Neuronal stem cell (in vitro differentiated cells): ENCODE data around the gene FBXO41.

Source experiments
- DNase-seq: peaks from one replicate; pipeline ENCODE4 v3.0.0-alpha.2; 2013; ENCODE audit warnings: low spot score
- H2AFZ ChIP-seq: one replicate; pipeline ENCODE4 v1.6.1; 2013; ENCODE audit warnings: mild to moderate bottlenecking, low read length, inconsistent platforms
- H2AK5ac ChIP-seq: 2 replicates; pipeline ENCODE4 v1.6.1; 2013; ENCODE audit warnings: low read depth, mild to moderate bottlenecking, inconsistent platforms, low read length, moderate library complexity, mixed read lengths
- H2BK120ac ChIP-seq: 2 replicates; pipeline ENCODE4 v1.6.1; 2013; ENCODE audit warnings: low read depth, mild to moderate bottlenecking, inconsistent platforms, low read length, moderate library complexity, mixed read lengths
- H2BK12ac ChIP-seq: one replicate; pipeline ENCODE4 v1.6.1; 2013; ENCODE audit warnings: low read length, inconsistent platforms
- H2BK15ac ChIP-seq: 2 replicates; pipeline ENCODE4 v1.6.1; 2013; ENCODE audit warnings: mild to moderate bottlenecking, low read length, inconsistent platforms, mixed read lengths
- H2BK5ac ChIP-seq: one replicate; pipeline ENCODE4 v1.6.1; 2013; ENCODE audit warnings: inconsistent platforms, mild to moderate bottlenecking, low read length, moderate library complexity
- H3K14ac ChIP-seq: one replicate; pipeline ENCODE4 v1.6.1; 2013; ENCODE audit warnings: low read length, inconsistent platforms
- H3K18ac ChIP-seq: 2 replicates; pipeline ENCODE4 v1.6.1; 2013; ENCODE audit warnings: low read length, inconsistent platforms
- H3K23ac ChIP-seq: 2 replicates; pipeline ENCODE4 v1.6.1; 2013; ENCODE audit warnings: low read depth, mild to moderate bottlenecking, mixed read lengths, low read length, inconsistent platforms; ENCODE audit not compliant: poor library complexity
- H3K27ac ChIP-seq: replicated peaks from 3 replicates; pipeline ENCODE4 v1.5.1; 2013; ENCODE audit warnings: low read length, inconsistent platforms
- H3K27me3 ChIP-seq, 3 experiments: 2 replicates each; pipeline ENCODE4 v1.6.1; 2013; ENCODE audit warnings: low read length in 3 of 3, mild to moderate bottlenecking in 2 of 3, inconsistent platforms in 1 of 3, low read depth in 1 of 3, mixed read lengths in 1 of 3, moderate library complexity in 1 of 3; ENCODE audit not compliant: control insufficient read depth in 3 of 3, insufficient read depth in 3 of 3
- H3K36me3 ChIP-seq, 2 donors: replicated peaks in 1 of 2; 2 replicates each; pipeline ENCODE4 v1.6.1; 2013; ENCODE audit warnings: low read length in 2 of 2; ENCODE audit not compliant: control insufficient read depth in 2 of 2, insufficient read depth in 2 of 2
- H3K4ac ChIP-seq: 2 replicates; pipeline ENCODE4 v1.6.1; 2013; ENCODE audit warnings: inconsistent platforms, mild to moderate bottlenecking, low read length, moderate library complexity
- H3K4me1 ChIP-seq, 2 donors: 1 replicate in 1 of 2; 2 replicates in 1 of 2; pipeline ENCODE4 v1.6.1; 2013; ENCODE audit warnings: low read length in 2 of 2, low read depth in 1 of 2; ENCODE audit not compliant: control insufficient read depth in 2 of 2, insufficient read depth in 1 of 2
- H3K4me2 ChIP-seq: one replicate; pipeline ENCODE4 v1.6.1; 2013; ENCODE audit warnings: mild to moderate bottlenecking, low read length, inconsistent platforms; ENCODE audit not compliant: insufficient read depth, poor library complexity, severe bottlenecking
- H3K4me3 ChIP-seq, 2 donors: 2 replicates each; pipeline ENCODE4 v1.5.1; 2013; ENCODE audit warnings: low read length in 2 of 2, mild to moderate bottlenecking in 2 of 2, inconsistent platforms in 1 of 2, moderate library complexity in 1 of 2
- H3K79me1 ChIP-seq: one replicate; pipeline ENCODE4 v1.6.1; 2013; ENCODE audit warnings: low read depth, mild to moderate bottlenecking, inconsistent platforms, low read length, moderate library complexity
- H3K9ac ChIP-seq: one replicate; pipeline ENCODE4 v1.6.1; 2013; ENCODE audit warnings: mild to moderate bottlenecking, low read depth, low read length, inconsistent platforms; ENCODE audit not compliant: poor library complexity
- H3K9me3 ChIP-seq, 2 donors: replicated peaks in 1 of 2; 2 replicates each; pipeline versions ENCODE3 to v1.6.1; 2013; ENCODE audit warnings: low read length in 2 of 2, mild to moderate bottlenecking in 2 of 2, inconsistent platforms in 1 of 2, low read depth in 1 of 2, mixed read lengths in 1 of 2, moderate library complexity in 1 of 2; ENCODE audit not compliant: control insufficient read depth in 2 of 2, insufficient read depth in 1 of 2
- H4K8ac ChIP-seq: one replicate; pipeline ENCODE4 v1.6.1; 2013; ENCODE audit warnings: low read depth, mild to moderate bottlenecking, inconsistent platforms, low read length, moderate library complexity
- H4K91ac ChIP-seq: one replicate; pipeline ENCODE4 v1.6.1; 2013; ENCODE audit warnings: low read length, low read depth, mild to moderate bottlenecking, inconsistent platforms; ENCODE audit not compliant: poor library complexity
- WGBS, 2 donors: extraction: QIAGEN DNeasy Blood & Tissue Kit; methylation state at CpG; one replicate each; pipeline ENCODE4 v1.1.7; 2013; ENCODE audit warnings: missing lambda C conversion rate in 2 of 2, mixed read lengths in 1 of 2; ENCODE audit not compliant: insufficient read length in 2 of 2, insufficient replicate concordance in 1 of 2; ENCODE audit errors: extremely low coverage in 2 of 2; 5-methylcytosine and 5-hydroxymethylcytosine counted together

Gene FBXO41

GRCh38 chr2:73268366-73268829, 15.9 kb downstream of the FBXO41 start:
- WGBS, 2 donors, result no CpG with 5 or more reads among the region's 14 CpGs
- no peak overlapping the region for H4K91ac ChIP-seq
- peak overlapping the region; percentile 84 for H3K4me2 ChIP-seq
- no peak overlapping the region for H2AFZ ChIP-seq
- peaks cover 0 to 16% of the 10 kb centered on the region in 2 donors for H3K4me1 ChIP-seq
- H2BK12ac ChIP-seq, result no peak overlapping the region
- H2BK15ac ChIP-seq, result peak overlapping the region; percentile 69
- no peak overlapping the region for H3K14ac ChIP-seq
- peaks cover 0 to 29% (median 8%) of the 10 kb centered on the region in 3 experiments for H3K27me3 ChIP-seq
- H3K9me3 ChIP-seq, result peaks cover 0 to under 1% of the 10 kb centered on the region in 2 donors
- H2BK120ac ChIP-seq, result peak overlapping the region; percentile 88
- H3K79me1 ChIP-seq, result peaks cover 7% of the 10 kb centered on the region
- H3K4me3 ChIP-seq, result peak overlapping the region in 1 of 2 donors; percentile 70
- no peak overlapping the region for H4K8ac ChIP-seq
- peak overlapping the region; percentile 61 for H2AK5ac ChIP-seq
- peak overlapping the region; percentile 79 for H3K9ac ChIP-seq
- no peak overlapping the region for H3K27ac ChIP-seq
- H3K23ac ChIP-seq, result peak overlapping the region; percentile 95
- H3K36me3 ChIP-seq, result peaks cover 0 to 3% of the 10 kb centered on the region in 2 donors
- H3K18ac ChIP-seq, result peak overlapping the region; percentile 88
- no peak for DNase-seq
- peak overlapping the region; percentile 10 for H3K4ac ChIP-seq
- H2BK5ac ChIP-seq, result no peak overlapping the region

- H2BK15ac ChIP-seq, result no peak overlapping the region
- no peak overlapping the region for H4K91ac ChIP-seq
- peaks cover 0 to 8% of the 10 kb centered on the region in 2 donors for H3K4me1 ChIP-seq
- H2BK120ac ChIP-seq, result no peak overlapping the region
- no CpG with 5 or more reads among the region's 4 CpGs for WGBS, 2 donors
- no peaks in the 10 kb centered on the region for H3K9me3 ChIP-seq
- H3K14ac ChIP-seq, result no peak overlapping the region
- no peak overlapping the region for H2AFZ ChIP-seq
- no peak overlapping the region for H2BK12ac ChIP-seq
- H3K4me3 ChIP-seq, result no peak overlapping the region
- peaks cover 0 to 29% (median 8%) of the 10 kb centered on the region in 3 experiments for H3K27me3 ChIP-seq
- H3K4ac ChIP-seq, result no peak overlapping the region
- no peak overlapping the region for H4K8ac ChIP-seq
- H3K23ac ChIP-seq, result no peak overlapping the region
- no peak overlapping the region for H2AK5ac ChIP-seq
- peaks cover 3% of the 10 kb centered on the region in 2 donors for H3K36me3 ChIP-seq
- H3K9ac ChIP-seq, result no peak overlapping the region
- DNase-seq, result no peak
- peaks cover 7% of the 10 kb centered on the region for H3K79me1 ChIP-seq
- H3K18ac ChIP-seq, result no peak overlapping the region
- no peak overlapping the region for H3K27ac ChIP-seq
- H3K4me2 ChIP-seq, result no peak overlapping the region
- H2BK5ac ChIP-seq, result no peak overlapping the region
Observed at GRCh38 chr2:73267008-73267407, 17.3 kb downstream of the FBXO41 start.

- Histone ChIP-seq H2BK120ac (no peak overlapping the region), H3K4me2 (no peak overlapping the region), H2AFZ (no peak overlapping the region), H3K27me3 (peaks cover 0 to 29% (median 8%) of the 10 kb centered on the region in 3 experiments), H3K79me1 (peaks cover 7% of the 10 kb centered on the region), H3K14ac (peak overlapping the region; percentile 31), H2BK15ac (no peak overlapping the region), H4K8ac (no peak overlapping the region), H3K4ac (no peak overlapping the region), H3K4me1 (peaks cover 0 to 7% of the 10 kb centered on the region in 2 donors), H2BK5ac (no peak overlapping the region), H3K9me3 (no peaks in the 10 kb centered on the region), H3K4me3 (no peak overlapping the region), H2AK5ac (no peak overlapping the region), H3K9ac (no peak overlapping the region), H4K91ac (no peak overlapping the region), H3K23ac (peak overlapping the region; percentile 46), H2BK12ac (no peak overlapping the region), H3K27ac (no peak overlapping the region), H3K18ac (no peak overlapping the region), H3K36me3 (peaks cover 3% of the 10 kb centered on the region in 2 donors)
- no peak for DNase-seq
- no CpG with 5 or more reads among the region's 26 CpGs for WGBS, 2 donors
Observed at GRCh38 chr2:73266061-73266901, 18.0 kb downstream of the FBXO41 start.

- no peak overlapping the region for H4K91ac ChIP-seq
- H2AK5ac ChIP-seq, result no peak overlapping the region
- H4K8ac ChIP-seq, result no peak overlapping the region
- H3K14ac ChIP-seq, result no peak overlapping the region
- no peak overlapping the region for H3K23ac ChIP-seq
- no peak overlapping the region for H3K9ac ChIP-seq
- no CpG with 5 or more reads among the region's 28 CpGs for WGBS, 2 donors
- no peak overlapping the region for H3K27ac ChIP-seq
- H3K4me1 ChIP-seq, result peaks cover 0 to 5% of the 10 kb centered on the region in 2 donors
- peaks cover 7% of the 10 kb centered on the region for H3K79me1 ChIP-seq
- H3K18ac ChIP-seq, result no peak overlapping the region
- no peak overlapping the region for H3K4me2 ChIP-seq
- no peak overlapping the region for H2BK15ac ChIP-seq
- no peak overlapping the region for H2BK12ac ChIP-seq
- DNase-seq, result no peak
- H3K27me3 ChIP-seq, result peaks cover 0 to 23% (median 8%) of the 10 kb centered on the region in 3 experiments
- no peaks in the 10 kb centered on the region for H3K9me3 ChIP-seq
- H2BK5ac ChIP-seq, result peak overlapping the region; percentile 30
- H3K4ac ChIP-seq, result no peak overlapping the region
- no peak overlapping the region for H3K4me3 ChIP-seq
- H2BK120ac ChIP-seq, result no peak overlapping the region
- no peak overlapping the region for H2AFZ ChIP-seq
- peaks cover 3% of the 10 kb centered on the region in 2 donors for H3K36me3 ChIP-seq
Observed at GRCh38 chr2:73265298-73266060, 18.8 kb downstream of the FBXO41 start.
